H1 (cell line): Measurements from ENCODE around the gene INPP4B. TPM values are rescaled to one million over a fixed set of nuclear protein-coding genes. Genes with fewer than 3 reads are reported as not detected.

ENCODE experiments used
- CTCF ChIA-PET: fragments of 300-600 bp; sonication (Branson Sonifier 250); formaldehyde crosslinking; loops from one replicate; lab custom pipeline; 2021; ENCODE audit not compliant: partially characterized antibody; lab: Charles Lee
- POLR2A ChIA-PET: fragments of 300-600 bp; sonication (Branson Sonifier 250); formaldehyde crosslinking; loops from one replicate; lab custom pipeline; 2021; ENCODE audit warnings: inconsistent platforms; ENCODE audit not compliant: partially characterized antibody; lab: Charles Lee
- DNase-seq, 2 experiments: peaks; one replicate each; pipeline versions ENCODE4 v3.0.0 to v3.0.0-alpha.2; 2010 to 2022; ENCODE audit warnings: low spot score in 2 of 2, low read depth in 1 of 2, mixed read lengths in 1 of 2
- FAIRE-seq: peaks from 2 replicates; lab custom pipeline; 2011; peaks lifted over from hg19 to GRCh38; lab: Jason Lieb, UNC
- H2AFZ ChIP-seq: 2 replicates; pipeline ENCODE4 v1.8.1; 2012; ENCODE audit warnings: low read length, inconsistent platforms
- H2AK5ac ChIP-seq: 2 replicates; pipeline ENCODE4 v1.6.1; 2013; ENCODE audit warnings: low read depth, low read length
- H2BK120ac ChIP-seq: replicated peaks from 2 replicates; pipeline ENCODE3; 2013; ENCODE audit warnings: low read depth, low read length, inconsistent platforms
- H2BK12ac ChIP-seq: 2 replicates; pipeline ENCODE4 v1.6.1; 2013; ENCODE audit warnings: low read depth, low read length
- H2BK15ac ChIP-seq: 2 replicates; pipeline ENCODE4 v1.6.1; 2013; ENCODE audit warnings: low read length
- H2BK20ac ChIP-seq: 2 replicates; pipeline ENCODE4 v1.6.1; 2013; ENCODE audit warnings: low read length
- H2BK5ac ChIP-seq: 2 replicates; pipeline ENCODE4 v1.6.1; 2013; ENCODE audit warnings: low read depth, low read length
- H3K14ac ChIP-seq: 2 replicates; pipeline ENCODE4 v1.6.1; 2013; ENCODE audit warnings: inconsistent platforms; ENCODE audit not compliant: insufficient read length
- H3K18ac ChIP-seq: 2 replicates; pipeline ENCODE4 v1.6.1; 2013; ENCODE audit warnings: low read length; ENCODE audit errors: extremely low read depth
- H3K23ac ChIP-seq: 2 replicates; pipeline ENCODE4 v1.6.1; 2013; ENCODE audit warnings: inconsistent platforms; ENCODE audit not compliant: insufficient read length
- H3K23me2 ChIP-seq: 2 replicates; pipeline ENCODE4 v1.6.1; 2013; ENCODE audit warnings: low read depth, low read length
- H3K27ac ChIP-seq: 2 replicates; pipeline ENCODE4 v1.6.1; 2011; ENCODE audit warnings: low read depth, low read length, inconsistent platforms
- H3K27me3 ChIP-seq, 4 experiments: replicated peaks in 1 of 4; 1 replicate in 1 of 4; 2 replicates in 3 of 4; pipeline versions ENCODE4 v1.6.1 to v1.8.1; 2011 to 2013; ENCODE audit warnings: low read length in 3 of 4, mild to moderate bottlenecking in 3 of 4, inconsistent platforms in 2 of 4, mixed read lengths in 2 of 4, moderate library complexity in 1 of 4; ENCODE audit not compliant: control insufficient read depth in 3 of 4, insufficient read depth in 3 of 4; ENCODE audit errors: extremely low read depth in 1 of 4
- H3K36me3 ChIP-seq, 4 experiments: 2 replicates each; pipeline versions ENCODE4 v1.6.1 to v1.8.1; 2011 to 2013; ENCODE audit warnings: mild to moderate bottlenecking in 4 of 4, low read length in 3 of 4, moderate library complexity in 2 of 4, control low read depth in 1 of 4, inconsistent platforms in 1 of 4; ENCODE audit not compliant: insufficient read depth in 4 of 4, control insufficient read depth in 2 of 4
- H3K4ac ChIP-seq: replicated peaks from 2 replicates; pipeline ENCODE3; 2013; ENCODE audit warnings: low read length, low read depth, mixed read lengths, inconsistent platforms; ENCODE audit not compliant: insufficient read length
- H3K4me1 ChIP-seq, 4 experiments: replicated peaks in 1 of 4; 1 replicate in 1 of 4; 2 replicates in 3 of 4; pipeline versions ENCODE4 v1.6.1 to v1.8.1; 2011 to 2013; ENCODE audit warnings: low read length in 3 of 4, inconsistent platforms in 2 of 4, mixed read lengths in 1 of 4; ENCODE audit not compliant: insufficient read depth in 4 of 4, control insufficient read depth in 3 of 4
- H3K4me2 ChIP-seq, 2 experiments: 2 replicates each; pipeline versions ENCODE4 v1.6.1 to v1.8.1; 2011 to 2013; ENCODE audit warnings: low read depth in 2 of 2, low read length in 2 of 2, control low read depth in 1 of 2, inconsistent platforms in 1 of 2, mild to moderate bottlenecking in 1 of 2; ENCODE audit not compliant: insufficient read depth in 1 of 2
- H3K4me3 ChIP-seq, 4 experiments: fragments of 200-600, 300-600 bp in 1 of 4; sonication (generic), shearing (Covaris generic), sonication (Bioruptor Twin) in 1 of 4; 2 replicates each; pipeline versions ENCODE4 v1.5.1 to v1.8.1; 2011 to 2016; ENCODE audit warnings: low read length in 4 of 4, low read depth in 3 of 4, control low read depth in 2 of 4, inconsistent platforms in 2 of 4, mild to moderate bottlenecking in 2 of 4, mixed read lengths in 1 of 4, moderate library complexity in 1 of 4; ENCODE audit not compliant: insufficient read depth in 2 of 4; ENCODE audit errors: extremely low read depth in 1 of 4
- H3K56ac ChIP-seq: replicated peaks from 2 replicates; pipeline ENCODE3; 2013; ENCODE audit warnings: low read depth, mild to moderate bottlenecking, mixed read lengths, low read length, inconsistent platforms; ENCODE audit not compliant: insufficient read length
- H3K79me1 ChIP-seq: 2 replicates; pipeline ENCODE4 v1.6.1; 2013; ENCODE audit warnings: low read depth, low read length, control low read depth
- H3K79me2 ChIP-seq, 2 experiments: 2 replicates each; pipeline versions ENCODE4 v1.6.1 to v1.8.1; 2012 to 2013; ENCODE audit warnings: low read length in 2 of 2, mild to moderate bottlenecking in 2 of 2, inconsistent platforms in 1 of 2; ENCODE audit not compliant: insufficient read depth in 2 of 2, control insufficient read depth in 1 of 2
- H3K9ac ChIP-seq, 4 experiments: replicated peaks in 1 of 4; 1 replicate in 1 of 4; 2 replicates in 3 of 4; pipeline versions ENCODE4 v1.6.1 to v1.8.1; 2011 to 2013; ENCODE audit warnings: low read depth in 3 of 4, low read length in 3 of 4, control low read depth in 2 of 4, mild to moderate bottlenecking in 2 of 4, moderate library complexity in 2 of 4, inconsistent platforms in 1 of 4; ENCODE audit errors: extremely low read depth in 1 of 4
- H3K9me3 ChIP-seq, 2 experiments: 2 replicates each; pipeline versions ENCODE4 v1.6.1 to v1.8.1; 2012 to 2013; ENCODE audit warnings: mild to moderate bottlenecking in 2 of 2, moderate library complexity in 2 of 2, control low read depth in 1 of 2, inconsistent platforms in 1 of 2, low read depth in 1 of 2, low read length in 1 of 2, mixed read lengths in 1 of 2; ENCODE audit not compliant: insufficient read depth in 2 of 2
- H4K20me1 ChIP-seq, 2 experiments: replicated peaks in 1 of 2; 2 replicates each; pipeline versions ENCODE3 to v1.8.1; 2011 to 2013; ENCODE audit warnings: inconsistent platforms in 2 of 2, low read length in 2 of 2, mild to moderate bottlenecking in 1 of 2; ENCODE audit not compliant: insufficient read depth in 2 of 2, control insufficient read depth in 1 of 2
- H4K5ac ChIP-seq: 2 replicates; pipeline ENCODE4 v1.6.1; 2013; ENCODE audit warnings: low read length, low read depth, mixed read lengths, inconsistent platforms; ENCODE audit not compliant: insufficient read length
- H4K8ac ChIP-seq: 2 replicates; pipeline ENCODE4 v1.8.0; 2013; ENCODE audit warnings: mild to moderate bottlenecking, moderate library complexity, low read length, inconsistent platforms; ENCODE audit not compliant: insufficient read depth; ENCODE audit errors: extremely low read depth
- H4K91ac ChIP-seq: replicated peaks from 2 replicates; pipeline ENCODE3; 2013; ENCODE audit warnings: low read length, mixed read lengths, inconsistent platforms; ENCODE audit not compliant: insufficient read length
- BCL11A ChIP-seq, 2 experiments: IDR thresholded peaks; one replicate each; pipeline ENCODE4 v1.6.1; 2011; ENCODE audit warnings: low read depth in 2 of 2, low read length in 2 of 2, mild to moderate bottlenecking in 2 of 2
- KDM4A ChIP-seq: IDR thresholded peaks from one replicate; pipeline ENCODE4 v1.7.1; 2012; ENCODE audit warnings: low read depth, mild to moderate bottlenecking, moderate library complexity, low read length, inconsistent platforms; ENCODE audit not compliant: severe bottlenecking
- RAD21 ChIP-seq, 2 experiments: IDR thresholded peaks in 1 of 2; conservative IDR thresholded peaks in 1 of 2; 2 replicates each; pipeline ENCODE4 v1.6.1; 2011; ENCODE audit warnings: low read depth in 2 of 2, low read length in 2 of 2, improper control_type of control experiment in 1 of 2, inconsistent platforms in 1 of 2, mild to moderate bottlenecking in 1 of 2, moderate library complexity in 1 of 2
- RXRA ChIP-seq: IDR thresholded peaks from 2 replicates; pipeline ENCODE4 v1.6.1; 2011; ENCODE audit warnings: low read depth, mild to moderate bottlenecking, low read length, moderate library complexity; ENCODE audit not compliant: insufficient read depth
- WGBS, 2 experiments: shearing (Covaris generic) in 1 of 2; methylation state at CpG; one replicate each; pipeline versions ENCODE4 v1.1.6 to v1.1.7; 2013 to 2015; ENCODE audit warnings: low lambda C conversion rate in 2 of 2, mixed read lengths in 2 of 2, inconsistent platforms in 1 of 2, low coverage in 1 of 2, missing lambda C conversion rate in 1 of 2; ENCODE audit not compliant: insufficient replicate concordance in 2 of 2, insufficient coverage in 1 of 2, insufficient read length in 1 of 2; ENCODE audit errors: extremely low coverage in 1 of 2, missing lambda C conversion rate in 1 of 2; 5-methylcytosine and 5-hydroxymethylcytosine counted together
- polyA plus RNA-seq, 7 experiments: library from polyadenylated mRNA; depleted of rRNA in 3 of 7; stranded (reverse) in 5 of 7; unstranded in 2 of 7; fragments of >200 nt in 5 of 7; fragments of 200-250 nt in 2 of 7; gene quantifications; 1 replicate in 5 of 7; 2 replicates in 1 of 7; 4 replicates in 1 of 7; pipeline versions ENCODE4 v1.2.1 to v1.2.3, GENCODE V29; 2011 to 2013; ENCODE audit warnings: missing spikeins in 2 of 7, mixed read lengths in 2 of 7
- total RNA-seq: library from RNA; stranded (reverse); fragmentation: NEBNext Ultra II Directional; extraction: Animal tissue kit (Norgen Biotek cat#: 25700); gene quantifications from 2 replicates; pipeline ENCODE4 v1.2.1, GENCODE V29; 2021

The INPP4B gene
- total and polyA plus RNA-seq, 2 of the 8 experiments (the other 6 are each of a cell fraction or from before 2014, with no cell fraction given): 0.11 to 0.54 TPM

DNA sequence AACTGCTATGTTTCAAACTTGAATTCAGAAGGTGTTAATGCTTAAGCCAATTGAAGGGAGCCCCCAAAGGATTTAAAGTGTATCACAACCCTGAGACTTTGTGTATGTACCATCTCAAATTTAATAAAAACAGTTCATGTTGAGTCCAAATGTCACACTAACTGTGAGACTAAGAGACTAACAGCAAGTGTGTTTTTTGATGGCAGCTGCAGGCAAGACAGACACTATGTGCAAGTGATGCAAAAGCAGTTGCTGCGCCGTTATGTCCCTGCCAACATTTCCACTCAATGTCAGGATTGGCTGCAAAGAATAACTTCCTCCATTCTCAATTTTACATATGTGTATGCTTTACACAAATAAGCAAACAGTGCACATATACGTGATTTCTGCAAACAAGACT, 615.1 kb downstream of the INPP4B start:
- H2BK15ac ChIP-seq: no peak overlapping the region

More for the DNA sequence above, 615.1 kb downstream of the INPP4B start:
- H2BK20ac ChIP-seq: no peak overlapping the region
- no peak overlapping the region for H3K14ac ChIP-seq
- no peak overlapping the region for H2BK5ac ChIP-seq
- FAIRE-seq: no peak
- no peak for TF ChIP-seq RXRA
- TF ChIP-seq RAD21 (IDR thresholded peaks at IDR 0.05 in 1 of 2, conservative IDR thresholded peaks at IDR 0.05 in 1 of 2; ENCODE audit: low read depth in 2 of 2, low read length in 2 of 2): peak in 1 of 2 experiments; percentile 9; a peak in 2 of 4 replicates
- TF ChIP-seq KDM4A: no peak
- no peak for TF ChIP-seq BCL11A (IDR thresholded peaks at IDR 0.05; ENCODE audit: low read depth in 2 of 2, low read length in 2 of 2)
- H3K79me2 ChIP-seq: no peaks in the 10 kb centered on the region
- peak overlapping the region; percentile 52; the same call in 1 of the 2 replicates for H2AFZ ChIP-seq
- H2BK12ac ChIP-seq: no peak overlapping the region
- H3K36me3 ChIP-seq: no peaks in the 10 kb centered on the region
- no peaks in the 10 kb centered on the region for H3K23me2 ChIP-seq
- H3K4me3 ChIP-seq: no peak overlapping the region
- H2AK5ac ChIP-seq: no peak overlapping the region
- H4K5ac ChIP-seq: no peak overlapping the region
- no peak overlapping the region for H4K8ac ChIP-seq
- H4K20me1 ChIP-seq: no peaks in the 10 kb centered on the region
- no peak overlapping the region for H3K23ac ChIP-seq
- H3K9ac ChIP-seq: no peak overlapping the region
- H3K27ac ChIP-seq: no peak overlapping the region
- H3K79me1 ChIP-seq: no peaks in the 10 kb centered on the region
- H2BK120ac ChIP-seq: no peak overlapping the region
- no peaks in the 10 kb centered on the region for H3K4me1 ChIP-seq
- H3K56ac ChIP-seq: no peak overlapping the region
- H4K91ac ChIP-seq: no peak overlapping the region
- H3K27me3 ChIP-seq: no peaks in the 10 kb centered on the region
- no peak overlapping the region for H3K4me2 ChIP-seq
- no peaks in the 10 kb centered on the region for H3K9me3 ChIP-seq
- H3K18ac ChIP-seq: no peak overlapping the region
- CTCF ChIA-PET: no interaction called here
- DNase-seq: no peak
- H3K4ac ChIP-seq: no peak overlapping the region
- POLR2A ChIA-PET: no interaction called here
- WGBS, 2 experiments: 82% methylated on average over 3 of the region's 3 CpGs; no CpG with 5 or more reads in 1 of the 2 experiments
